HL-60 (cell line): ENCODE data around the gene TMEM101.

Experiments used
- DNase-seq, 2 experiments: peaks; one replicate each; pipeline ENCODE4 v3.0.0-alpha.2; 2010 to 2020; ENCODE audit warnings: low read depth in 1 of 2, low spot score in 1 of 2
- H3K27ac ChIP-seq: fragments of 250-450 bp; sonication (Bioruptor Pico); replicated peaks from 2 replicates; pipeline ENCODE4 v1.5.1; 2020; ENCODE audit warnings: mild to moderate bottlenecking, moderate library complexity
- H3K27me3 ChIP-seq: fragments of 250-450 bp; sonication (Bioruptor Pico); 2 replicates; pipeline ENCODE4 v1.5.1; 2021; ENCODE audit warnings: mild to moderate bottlenecking, moderate library complexity; ENCODE audit not compliant: insufficient read depth, poor library complexity, severe bottlenecking
- H3K4me3 ChIP-seq: replicated peaks from 2 replicates; pipeline ENCODE4 v1.5.1; 2011; ENCODE audit warnings: mild to moderate bottlenecking, control low read depth, low read length; ENCODE audit not compliant: insufficient read depth
- GABPA ChIP-seq: IDR thresholded peaks from 2 replicates; pipeline ENCODE4 v1.6.1; 2012; ENCODE audit warnings: low read depth
- POLR2AphosphoS5 ChIP-seq: IDR thresholded peaks from 2 replicates; pipeline ENCODE4 v1.6.1; 2012; ENCODE audit warnings: low read depth
- SPI1 ChIP-seq: IDR thresholded peaks from 2 replicates; pipeline ENCODE4 v1.6.1; 2012; ENCODE audit warnings: low read depth, mild to moderate bottlenecking, borderline replicate concordance
- TF ChIP-seq, protein P1 (sequence below): IDR thresholded peaks from 2 replicates; pipeline ENCODE4 v1.6.1; 2012; ENCODE audit warnings: low read depth; ENCODE audit not compliant: insufficient replicate concordance
- TF ChIP-seq, protein P2 (sequence below): IDR thresholded peaks from one replicate; pipeline ENCODE4 v1.5.1; 2011; ENCODE audit warnings: low read length, control low read depth, inconsistent platforms; ENCODE audit not compliant: insufficient read depth

The TMEM101 gene

DNA sequence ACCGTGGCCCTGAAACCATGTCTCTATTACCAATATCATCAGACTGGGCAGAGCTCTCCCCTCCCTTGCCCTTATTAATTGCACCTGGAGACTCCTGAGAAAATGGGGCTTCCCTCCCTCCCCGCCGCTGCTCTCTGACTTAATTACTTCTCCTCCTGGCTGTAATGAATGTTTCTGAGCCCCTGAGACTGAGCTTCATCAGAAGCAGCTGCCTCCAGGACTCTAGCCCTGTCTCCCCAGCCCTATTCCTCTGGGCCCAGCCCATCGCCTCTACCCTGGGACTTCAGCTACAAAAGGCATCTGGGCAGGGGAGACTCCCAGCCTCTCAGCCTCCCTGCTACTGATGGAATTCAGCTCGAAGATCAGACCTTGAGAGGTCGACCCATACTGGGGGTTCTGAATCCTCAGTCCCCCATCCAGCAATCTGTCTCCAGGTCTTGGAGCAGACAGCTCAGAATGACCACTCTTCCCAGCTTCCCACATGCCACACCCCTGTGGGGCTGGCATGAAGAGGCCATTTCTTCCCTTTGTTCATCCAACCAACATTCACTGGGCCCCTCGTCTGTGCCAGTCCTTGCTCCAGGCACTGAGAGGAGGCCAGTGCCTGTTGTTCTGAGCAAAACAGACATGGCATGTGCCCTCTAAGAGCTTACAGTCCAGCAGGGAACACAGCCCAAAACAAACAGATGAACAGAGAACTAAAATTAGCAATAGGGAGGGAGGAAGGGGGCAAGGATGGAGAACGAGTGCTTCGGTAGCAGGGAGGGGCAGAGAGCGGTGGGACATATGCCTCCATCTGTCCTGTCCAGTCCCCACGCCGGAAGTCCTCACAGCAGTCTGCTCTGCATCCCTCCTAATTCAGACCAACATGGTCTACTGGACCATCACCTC lies 27.4 kb downstream of the TMEM101 start:
- no peak for DNase-seq
- no peak for TF ChIP-seq POLR2AphosphoS5
- TF ChIP-seq, protein P1, sequence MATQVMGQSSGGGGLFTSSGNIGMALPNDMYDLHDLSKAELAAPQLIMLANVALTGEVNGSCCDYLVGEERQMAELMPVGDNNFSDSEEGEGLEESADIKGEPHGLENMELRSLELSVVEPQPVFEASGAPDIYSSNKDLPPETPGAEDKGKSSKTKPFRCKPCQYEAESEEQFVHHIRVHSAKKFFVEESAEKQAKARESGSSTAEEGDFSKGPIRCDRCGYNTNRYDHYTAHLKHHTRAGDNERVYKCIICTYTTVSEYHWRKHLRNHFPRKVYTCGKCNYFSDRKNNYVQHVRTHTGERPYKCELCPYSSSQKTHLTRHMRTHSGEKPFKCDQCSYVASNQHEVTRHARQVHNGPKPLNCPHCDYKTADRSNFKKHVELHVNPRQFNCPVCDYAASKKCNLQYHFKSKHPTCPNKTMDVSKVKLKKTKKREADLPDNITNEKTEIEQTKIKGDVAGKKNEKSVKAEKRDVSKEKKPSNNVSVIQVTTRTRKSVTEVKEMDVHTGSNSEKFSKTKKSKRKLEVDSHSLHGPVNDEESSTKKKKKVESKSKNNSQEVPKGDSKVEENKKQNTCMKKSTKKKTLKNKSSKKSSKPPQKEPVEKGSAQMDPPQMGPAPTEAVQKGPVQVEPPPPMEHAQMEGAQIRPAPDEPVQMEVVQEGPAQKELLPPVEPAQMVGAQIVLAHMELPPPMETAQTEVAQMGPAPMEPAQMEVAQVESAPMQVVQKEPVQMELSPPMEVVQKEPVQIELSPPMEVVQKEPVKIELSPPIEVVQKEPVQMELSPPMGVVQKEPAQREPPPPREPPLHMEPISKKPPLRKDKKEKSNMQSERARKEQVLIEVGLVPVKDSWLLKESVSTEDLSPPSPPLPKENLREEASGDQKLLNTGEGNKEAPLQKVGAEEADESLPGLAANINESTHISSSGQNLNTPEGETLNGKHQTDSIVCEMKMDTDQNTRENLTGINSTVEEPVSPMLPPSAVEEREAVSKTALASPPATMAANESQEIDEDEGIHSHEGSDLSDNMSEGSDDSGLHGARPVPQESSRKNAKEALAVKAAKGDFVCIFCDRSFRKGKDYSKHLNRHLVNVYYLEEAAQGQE: no peak
- no peak for TF ChIP-seq SPI1
- TF ChIP-seq GABPA: no peak
- TF ChIP-seq, protein P2, sequence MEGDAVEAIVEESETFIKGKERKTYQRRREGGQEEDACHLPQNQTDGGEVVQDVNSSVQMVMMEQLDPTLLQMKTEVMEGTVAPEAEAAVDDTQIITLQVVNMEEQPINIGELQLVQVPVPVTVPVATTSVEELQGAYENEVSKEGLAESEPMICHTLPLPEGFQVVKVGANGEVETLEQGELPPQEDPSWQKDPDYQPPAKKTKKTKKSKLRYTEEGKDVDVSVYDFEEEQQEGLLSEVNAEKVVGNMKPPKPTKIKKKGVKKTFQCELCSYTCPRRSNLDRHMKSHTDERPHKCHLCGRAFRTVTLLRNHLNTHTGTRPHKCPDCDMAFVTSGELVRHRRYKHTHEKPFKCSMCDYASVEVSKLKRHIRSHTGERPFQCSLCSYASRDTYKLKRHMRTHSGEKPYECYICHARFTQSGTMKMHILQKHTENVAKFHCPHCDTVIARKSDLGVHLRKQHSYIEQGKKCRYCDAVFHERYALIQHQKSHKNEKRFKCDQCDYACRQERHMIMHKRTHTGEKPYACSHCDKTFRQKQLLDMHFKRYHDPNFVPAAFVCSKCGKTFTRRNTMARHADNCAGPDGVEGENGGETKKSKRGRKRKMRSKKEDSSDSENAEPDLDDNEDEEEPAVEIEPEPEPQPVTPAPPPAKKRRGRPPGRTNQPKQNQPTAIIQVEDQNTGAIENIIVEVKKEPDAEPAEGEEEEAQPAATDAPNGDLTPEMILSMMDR: no peak
- no peak overlapping the region for H3K27ac ChIP-seq
- H3K27me3 ChIP-seq: peaks cover 32% of the 10 kb centered on the region
- no peak overlapping the region for H3K4me3 ChIP-seq

DNA sequence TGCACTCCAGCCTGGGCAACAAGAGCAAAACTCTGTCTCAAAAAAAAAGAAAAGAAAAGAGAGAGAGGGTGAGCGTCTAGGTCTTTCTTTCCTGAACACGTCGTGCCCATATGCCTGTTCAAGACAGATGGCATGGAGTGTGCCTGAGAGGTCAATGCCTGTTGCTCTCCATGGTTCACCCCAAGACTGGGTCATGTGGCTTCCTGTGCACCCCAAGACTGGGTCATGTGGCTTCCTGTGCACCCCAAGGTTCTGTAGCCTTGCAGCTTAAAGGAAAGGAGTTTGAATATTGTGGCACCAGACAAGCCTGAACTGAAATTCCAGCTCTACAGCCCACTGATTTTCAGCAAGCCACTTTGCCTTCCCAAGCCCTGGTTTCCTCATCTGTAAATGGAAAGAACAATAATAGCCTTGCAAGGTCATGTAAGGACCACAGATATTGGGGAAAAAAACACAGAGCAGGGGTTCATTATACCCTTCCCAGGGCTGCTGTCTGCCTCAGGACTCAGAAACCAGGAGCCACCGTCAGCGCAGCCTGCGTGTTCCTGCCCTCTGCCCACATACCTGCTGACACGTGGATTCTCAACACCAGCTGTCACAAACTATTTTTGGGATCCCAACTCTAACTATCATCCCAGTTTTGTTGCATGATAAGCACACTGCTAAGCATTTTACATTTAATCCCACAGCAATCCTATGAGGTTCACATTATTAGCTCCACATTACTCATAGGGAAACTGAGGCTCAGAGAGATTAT lies 28.4 kb downstream of the TMEM101 start:
- Histone ChIP-seq H3K27ac (no peak overlapping the region), H3K4me3 (no peak overlapping the region), H3K27me3 (peaks cover 40% of the 10 kb centered on the region)
- no peak for DNase-seq
- TF ChIP-seq GABPA: no peak
- TF ChIP-seq SPI1: no peak
- TF ChIP-seq POLR2AphosphoS5: no peak
- TF ChIP-seq, protein P1: no peak
- TF ChIP-seq, protein P2: no peak

DNA sequence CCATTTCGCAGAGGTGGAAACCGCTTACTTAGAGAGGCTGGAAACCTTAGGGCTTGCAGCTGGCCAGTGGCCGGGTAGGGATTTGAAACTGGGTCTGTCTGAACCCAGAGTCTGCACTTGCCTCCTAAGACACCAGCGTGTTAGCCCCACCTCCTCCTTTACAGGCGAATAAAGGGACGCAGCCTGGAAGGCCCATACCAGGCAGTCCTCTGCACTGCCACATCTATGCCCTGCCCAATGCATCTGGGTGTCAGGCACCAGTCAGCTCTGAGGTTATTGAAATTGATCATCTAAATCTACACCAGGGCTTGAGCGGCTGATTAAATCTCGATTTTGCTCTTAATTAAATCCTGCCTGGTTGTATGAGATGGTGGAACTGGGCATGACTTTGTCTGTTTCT lies 30.2 kb downstream of the TMEM101 start:
- Histone ChIP-seq H3K27me3 (peaks cover 40% of the 10 kb centered on the region), H3K27ac (no peak overlapping the region), H3K4me3 (no peak overlapping the region)
- no peak for DNase-seq
- TF ChIP-seq, protein P2: no peak
- TF ChIP-seq GABPA (no peak), POLR2AphosphoS5 (no peak), SPI1 (no peak)
- TF ChIP-seq, protein P1: no peak
